Measurements from ENCODE around the gene DNAJC9. TPM values are rescaled to one million over a fixed set of nuclear protein-coding genes. Genes with fewer than 3 reads are reported as not detected.
"Not testable (repeated sequence)": the region's sequence is repeated elsewhere in the genome, so short reads cannot be mapped to it uniquely, and the experiment has no call there.

DNAJC9 gene
- total RNA-seq = 9.6 TPM
- long read RNA-seq, transcript DNAJC9-201 (5 exons, 3,032 nt) = major isoform, 24 of 28 reads
- long read RNA-seq, partial matches to known transcripts = 0 of 28 reads
- long read RNA-seq, other reads (novel, unspliced or antisense) = 4 of 28 reads

- DNase-seq (peak; percentile 99), ATAC-seq (peak; percentile 95)
- intact Hi-C loops (cut with micrococcal nuclease) = no loop called here
These were observed at the start of gene DNAJC9 for GRCh38 chr10:73246646-73247508. Gene DNAJC9, minus strand, starts transcription at chr10:73247255. Its CDS starts 66 bp downstream, at chr10:73247189.

- intact Hi-C loops (cut with micrococcal nuclease) = no loop called here
- no peak for ATAC-seq
- DNase-seq = no peak
These were observed 46.4 kb upstream of the DNAJC9 start for GRCh38 chr10:73293461-73293860.

GRCh38 chr10:73289958-73290357 lies 42.9 kb upstream of the DNAJC9 start:
- DNase-seq = no peak
- intact Hi-C loops (cut with micrococcal nuclease) = no loop called here
- no peak for ATAC-seq

GRCh38 chr10:73287441-73287840 lies 40.4 kb upstream of the DNAJC9 start:
- intact Hi-C loops (cut with micrococcal nuclease) = no loop called here
- no peak for ATAC-seq
- DNase-seq = no peak

- ATAC-seq = no peak
- DNase-seq = no peak
- intact Hi-C loops (cut with micrococcal nuclease) = no loop called here
These were observed 34.0 kb upstream of the DNAJC9 start for GRCh38 chr10:73281097-73281496.

GRCh38 chr10:73264423-73264822 lies 17.4 kb upstream of the DNAJC9 start:
- DNase-seq = no peak
- intact Hi-C loops (cut with micrococcal nuclease) = no loop called here
- ATAC-seq = no peak

- ATAC-seq = no peak
- intact Hi-C loops (cut with micrococcal nuclease) = no loop called here
- DNase-seq = no peak
These were observed 16.8 kb upstream of the DNAJC9 start for GRCh38 chr10:73263693-73264347.

GRCh38 chr10:73262880-73263555 lies 16.0 kb upstream of the DNAJC9 start:
- no peak for ATAC-seq
- intact Hi-C loops (cut with micrococcal nuclease) = no loop called here

GRCh38 chr10:73262105-73262730 lies 15.2 kb upstream of the DNAJC9 start:
- no peak for ATAC-seq
- DNase-seq = no peak
- intact Hi-C loops (cut with micrococcal nuclease) = no loop called here

More at GRCh38 chr10:73262880-73263555, 16.0 kb upstream of the DNAJC9 start:
- DNase-seq = no peak

GRCh38 chr10:73261362-73261995 lies 14.4 kb upstream of the DNAJC9 start:
- DNase-seq (no peak), ATAC-seq (no peak)
- intact Hi-C loops (cut with micrococcal nuclease) = no loop called here

GRCh38 chr10:73258612-73259011 lies 11.6 kb upstream of the DNAJC9 start:
- intact Hi-C loops (cut with micrococcal nuclease); DNase-seq; ATAC-seq: not testable (repeated sequence)

GRCh38 chr10:73253225-73253555 lies 6.1 kb upstream of the DNAJC9 start:
- intact Hi-C loops (cut with micrococcal nuclease) = no loop called here
- DNase-seq = no peak
- peak; percentile 2 for ATAC-seq

GRCh38 chr10:73252445-73253224 lies 5.6 kb upstream of the DNAJC9 start, which contains the start of gene MRPS16:
Gene MRPS16, minus strand, starts transcription at chr10:73252644. Its CDS starts 162 bp downstream, at chr10:73252482.
- DNase-seq (peak; percentile 93), ATAC-seq (peak; percentile 98)
- intact Hi-C loops (cut with micrococcal nuclease) = no loop called here

- intact Hi-C loops (cut with micrococcal nuclease) = no loop called here
- ATAC-seq (peak; percentile 68), DNase-seq (no peak)
These were observed 4.8 kb upstream of the DNAJC9 start for GRCh38 chr10:73251683-73252444.

- ATAC-seq (no peak), DNase-seq (no peak)
- intact Hi-C loops (cut with micrococcal nuclease) = no loop called here
These were observed 1.2 kb upstream of the DNAJC9 start for GRCh38 chr10:73248259-73248724.

GRCh38 chr10:73247509-73248258 lies 629 bp upstream of the DNAJC9 start:
- ATAC-seq (no peak), DNase-seq (no peak)
- intact Hi-C loops (cut with micrococcal nuclease) = no loop called here

- no peak for DNase-seq
- intact Hi-C loops (cut with micrococcal nuclease) = no loop called here
- no peak for ATAC-seq
These were observed 771 bp downstream of the DNAJC9 start for GRCh38 chr10:73246322-73246645.
